GM18909 (cell line): Measurements from ENCODE around the gene DAPK2.

Experiments
- ATAC-seq: cut with Tn5 transposase; IDR thresholded peaks from one replicate; pipeline ENCODE4 v1.9.1; 2021; ENCODE audit warnings: mild to moderate bottlenecking; ENCODE audit not compliant: unreplicated experiment, poor library complexity

DAPK2 gene

GRCh38 chr15:63922261-63922904 lies 123.9 kb downstream of the DAPK2 start:
- ATAC-seq: no peak

- no peak for ATAC-seq
Observed at GRCh38 chr15:63920504-63921175, 125.6 kb downstream of the DAPK2 start.

GRCh38 chr15:63918901-63919348 lies 127.4 kb downstream of the DAPK2 start:
- ATAC-seq: no peak

- ATAC-seq: no peak
Observed at GRCh38 chr15:63918317-63918672, 128.0 kb downstream of the DAPK2 start.

- ATAC-seq: no peak
Observed at GRCh38 chr15:63917588-63918316, 128.5 kb downstream of the DAPK2 start.

- no peak for ATAC-seq
Observed at GRCh38 chr15:63915873-63916771, 130.2 kb downstream of the DAPK2 start.

GRCh38 chr15:63915209-63915872 lies 130.9 kb downstream of the DAPK2 start:
- no peak for ATAC-seq

- ATAC-seq: no peak
Observed at GRCh38 chr15:63913786-63914315, 132.4 kb downstream of the DAPK2 start.

GRCh38 chr15:63913336-63913735 lies 132.9 kb downstream of the DAPK2 start:
- ATAC-seq: no peak

- ATAC-seq: no peak
Observed at GRCh38 chr15:63912061-63912615, 134.1 kb downstream of the DAPK2 start.

- no peak for ATAC-seq
Observed at GRCh38 chr15:63911160-63911559, 135.1 kb downstream of the DAPK2 start.

- ATAC-seq: no peak
Observed at GRCh38 chr15:63909819-63910437, 136.4 kb downstream of the DAPK2 start.

GRCh38 chr15:63908991-63909390 lies 137.3 kb downstream of the DAPK2 start:
- ATAC-seq: no peak

GRCh38 chr15:63908281-63908680 lies 138.0 kb downstream of the DAPK2 start:
- ATAC-seq: no peak

GRCh38 chr15:63907521-63907920 lies 138.8 kb downstream of the DAPK2 start:
- no peak for ATAC-seq

GRCh38 chr15:63906266-63906584 lies 140.1 kb downstream of the DAPK2 start:
- ATAC-seq: no peak

- no peak for ATAC-seq
Observed at GRCh38 chr15:63905558-63906265, 140.6 kb downstream of the DAPK2 start.

- ATAC-seq: no peak
Observed at GRCh38 chr15:63905131-63905530, 141.2 kb downstream of the DAPK2 start.
